Measurements from ENCODE around the gene MIP. TPM values are rescaled to one million over a fixed set of nuclear protein-coding genes. Genes with fewer than 3 reads are reported as not detected.
"Not testable (repeated sequence)": the region's sequence is repeated elsewhere in the genome, so short reads cannot be mapped to it uniquely, and the experiment has no call there.

MIP gene
- total RNA-seq, 1 donor from 2014 or later = not detected

DNA sequence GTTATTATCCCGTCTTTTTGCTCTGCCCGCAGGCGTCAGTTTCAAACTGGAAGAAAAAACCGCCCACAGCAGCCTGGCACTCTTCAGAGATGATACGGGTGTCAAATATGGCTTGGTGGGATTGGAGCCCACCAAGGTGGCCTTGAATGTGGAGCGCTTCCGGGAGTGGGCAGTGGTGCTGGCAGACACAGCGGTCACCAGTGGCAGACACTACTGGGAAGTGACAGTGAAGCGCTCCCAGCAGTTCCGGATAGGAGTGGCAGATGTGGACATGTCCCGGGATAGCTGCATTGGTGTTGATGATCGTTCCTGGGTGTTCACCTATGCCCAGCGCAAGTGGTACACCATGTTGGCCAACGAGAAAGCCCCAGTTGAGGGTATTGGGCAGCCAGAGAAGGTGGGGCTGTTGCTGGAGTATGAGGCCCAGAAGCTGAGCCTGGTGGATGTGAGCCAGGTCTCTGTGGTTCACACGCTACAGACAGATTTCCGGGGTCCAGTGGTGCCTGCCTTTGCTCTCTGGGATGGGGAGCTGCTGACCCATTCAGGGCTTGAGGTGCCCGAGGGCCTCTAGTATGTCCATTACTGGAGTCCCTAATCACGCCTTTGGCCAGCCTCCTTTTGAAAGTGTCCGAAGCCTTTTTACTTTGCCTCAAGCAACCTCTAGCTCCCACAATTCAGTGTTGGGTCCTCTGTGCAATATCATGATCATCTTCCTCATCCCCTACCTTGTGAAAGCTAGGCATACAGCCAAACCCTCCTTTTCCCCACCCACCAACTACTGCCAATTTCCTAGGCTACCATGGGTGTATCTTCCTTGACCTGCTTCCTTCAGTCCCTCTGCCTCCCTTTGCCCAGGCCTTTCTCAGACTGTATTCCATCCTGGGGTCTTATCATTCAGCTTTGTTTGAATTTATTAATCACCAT, 14.8 kb upstream of the MIP start:
- DNase-seq (no peak), ATAC-seq (ENCODE audit: poor library complexity) (peak; percentile 23)
- intact Hi-C loops (cut with DNase I) = loop anchor here (5.0 to 10.0 kb wide), 2 partner anchors 114 to 277 kb away; no protein-coding TSS in a partner anchor

DNA sequence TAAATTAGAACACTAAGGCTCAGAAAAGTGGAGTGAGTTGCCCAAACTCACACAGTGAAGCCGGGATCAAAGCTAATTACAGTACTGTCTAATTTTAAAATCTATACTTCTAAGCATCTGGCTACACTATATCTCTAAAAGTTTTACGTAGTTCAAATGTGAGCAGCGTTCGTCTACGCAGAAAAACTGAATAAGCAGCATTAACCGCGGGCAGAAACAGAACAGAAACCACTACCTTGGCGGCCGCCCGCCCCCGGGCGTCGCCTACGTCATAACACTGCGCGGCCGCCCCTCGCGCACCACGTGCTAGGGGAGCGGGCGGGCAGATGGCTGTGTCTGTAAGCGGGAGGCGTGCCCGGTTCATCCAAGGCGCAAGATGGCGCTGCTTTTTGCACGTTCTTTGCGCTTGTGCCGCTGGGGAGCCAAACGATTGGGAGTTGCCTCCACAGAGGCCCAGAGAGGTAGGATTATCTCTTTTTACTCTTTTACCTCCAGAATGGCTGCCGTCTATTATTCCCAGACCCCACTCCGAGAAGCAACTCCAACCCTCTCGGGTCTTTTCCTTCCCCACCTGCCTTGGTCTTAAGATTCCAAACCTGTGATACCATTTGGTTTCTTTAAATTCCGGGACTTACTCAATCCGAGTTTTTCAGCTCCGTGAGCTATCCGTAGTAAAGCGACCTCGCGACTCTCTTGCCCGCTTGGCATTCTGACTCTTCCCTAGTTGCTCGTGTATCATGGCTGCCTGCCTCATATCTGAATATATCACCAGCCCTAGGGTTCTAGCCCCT, 14.0 kb upstream of the MIP start, which contains the start of gene SPRYD4:
SPRYD4 (plus strand) TSS at position 363 of the 791 bp plus-strand sequence; CDS start at position 377, 14 bp downstream.
- intact Hi-C loops (cut with DNase I) = loop anchor here (5.0 to 10.0 kb wide), 2 partner anchors 114 to 276 kb away; no protein-coding TSS in a partner anchor
- DNase-seq (peak; percentile 96), ATAC-seq (ENCODE audit: poor library complexity) (peak; percentile 98)

DNA sequence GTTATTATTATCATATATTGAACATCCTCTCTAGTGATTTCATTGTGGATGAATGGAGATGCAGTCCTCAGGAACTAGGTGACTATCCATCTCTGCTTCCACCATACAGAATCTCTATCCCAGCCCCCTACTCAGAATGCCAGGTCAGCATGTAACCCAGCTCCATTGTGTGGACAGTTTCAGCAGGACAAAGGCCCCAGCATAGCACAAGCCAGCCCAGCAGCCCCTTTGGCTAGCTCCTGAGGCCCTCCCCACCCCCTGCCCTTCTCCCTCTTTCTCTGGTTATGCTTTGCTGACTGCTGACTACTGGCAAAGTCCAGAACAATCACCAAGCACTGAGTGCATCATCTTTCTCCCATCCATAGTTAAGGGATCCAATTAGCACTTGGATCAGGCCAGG, 8.1 kb upstream of the MIP start:
- intact Hi-C loops (cut with DNase I) = loop anchor here (10.0 kb wide), 1 partner anchor 108 kb away; no protein-coding TSS in a partner anchor
- DNase-seq = no peak
- ATAC-seq (ENCODE audit: poor library complexity) = no peak

DNA sequence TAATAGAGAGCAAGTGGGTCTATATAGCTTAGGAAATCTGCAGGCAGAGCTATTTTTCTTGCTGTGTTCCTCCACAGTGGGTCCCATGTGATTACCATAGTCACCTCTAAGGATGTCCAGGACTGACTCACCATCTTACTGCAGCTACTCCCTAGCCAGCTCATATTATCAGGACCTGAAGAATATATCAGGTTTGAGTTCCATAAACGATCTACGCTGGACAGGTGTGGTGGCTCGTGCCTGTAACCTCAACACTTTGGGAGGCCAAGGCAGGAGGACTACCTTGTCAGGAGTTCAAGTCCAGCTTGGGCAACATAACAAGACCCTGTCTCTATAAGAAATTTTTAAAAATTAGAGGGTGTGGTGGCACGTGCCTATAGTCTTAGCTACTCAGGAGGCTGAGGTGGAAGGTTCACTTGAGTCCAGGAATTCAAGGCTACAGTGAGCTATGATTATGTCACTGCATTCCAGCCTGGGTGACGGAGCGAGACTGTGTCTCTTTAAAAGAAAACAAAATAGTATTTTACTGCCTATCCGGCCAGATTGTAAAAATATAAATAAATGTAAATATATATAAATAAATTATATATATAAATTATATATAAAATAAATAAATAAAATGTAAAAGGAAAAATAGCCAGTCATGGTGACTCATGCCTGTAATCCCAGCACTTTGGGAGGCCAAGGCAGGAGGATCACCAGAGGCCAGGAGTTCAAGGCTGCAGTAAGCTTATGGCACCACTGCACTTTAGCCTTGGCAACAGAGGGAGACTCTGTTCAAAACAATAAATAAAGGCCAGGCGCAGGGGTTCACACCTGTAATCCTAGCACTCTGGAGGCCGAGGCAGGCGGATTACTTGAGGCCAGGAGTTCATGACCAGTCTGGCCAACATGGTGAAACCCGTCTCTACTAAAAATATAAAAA, 7.0 kb upstream of the MIP start:
- ATAC-seq (ENCODE audit: poor library complexity) = no peak
- DNase-seq = no peak
- intact Hi-C loops (cut with DNase I) = loop anchor here (10.0 kb wide), 1 partner anchor 107 kb away; no protein-coding TSS in a partner anchor

DNA sequence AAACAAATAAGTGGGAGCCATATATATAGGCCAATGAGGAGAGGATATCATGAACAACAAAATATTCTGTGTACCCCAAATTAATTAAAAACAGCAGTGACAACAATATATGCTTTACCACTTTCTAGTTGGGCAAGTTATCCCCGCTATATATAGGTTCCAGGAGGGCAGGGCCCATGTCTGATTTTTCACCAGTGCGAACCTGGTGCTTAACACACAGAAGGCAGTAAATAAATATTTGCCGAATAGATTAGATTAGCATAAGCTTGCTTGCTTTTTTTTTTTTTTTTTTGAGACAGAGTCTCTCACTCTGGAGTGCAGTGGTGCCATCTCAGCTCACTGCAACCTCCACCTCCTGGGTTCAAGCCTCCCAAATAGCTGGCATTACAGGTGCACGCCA, 3.4 kb upstream of the MIP start:
- intact Hi-C loops (cut with DNase I) = no loop called here
- DNase-seq (no peak), ATAC-seq (ENCODE audit: poor library complexity) (no peak)

DNA sequence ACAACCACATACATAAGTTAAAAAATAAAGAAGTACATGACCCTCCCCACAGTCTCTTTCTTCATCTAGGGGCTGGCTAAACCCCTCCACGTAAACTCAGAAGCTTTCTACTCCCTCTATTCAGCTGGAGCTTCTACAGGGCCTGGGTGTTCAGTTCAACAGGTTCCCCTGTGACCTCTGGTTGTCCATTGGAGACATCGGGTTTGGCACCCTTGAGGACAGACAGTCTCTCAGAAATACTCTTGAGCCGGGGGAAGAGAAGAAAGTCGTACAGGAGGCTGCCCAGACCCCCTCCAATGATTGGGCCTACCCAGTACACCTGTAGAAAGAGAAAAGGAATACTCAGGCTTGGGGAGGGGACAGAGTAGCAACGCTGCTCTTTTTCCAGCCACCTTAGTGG, 3.3 kb downstream of the MIP start:
- DNase-seq (no peak), ATAC-seq (ENCODE audit: poor library complexity) (no peak)
- intact Hi-C loops (cut with DNase I) = no loop called here

DNA sequence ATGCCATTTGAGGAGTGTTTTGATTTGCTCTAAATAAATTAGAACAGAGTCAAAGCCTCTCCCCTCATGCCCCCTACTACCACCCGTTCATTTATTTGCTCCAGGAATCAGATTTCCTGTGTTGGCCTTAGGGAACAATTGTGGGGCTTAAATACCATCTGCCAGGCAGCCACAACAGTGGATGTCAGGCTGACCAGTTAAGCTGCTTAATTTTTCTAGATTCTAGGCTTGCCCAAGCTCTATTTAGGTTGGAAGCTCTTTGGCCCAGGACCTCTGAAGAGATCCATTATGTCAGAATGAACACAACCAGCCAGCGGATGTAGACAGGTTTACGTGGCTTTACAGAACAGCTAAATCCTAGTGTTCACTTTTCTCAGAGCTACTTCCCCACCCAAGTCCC, 4.2 kb downstream of the MIP start:
- ATAC-seq (ENCODE audit: poor library complexity) = no peak

DNA sequence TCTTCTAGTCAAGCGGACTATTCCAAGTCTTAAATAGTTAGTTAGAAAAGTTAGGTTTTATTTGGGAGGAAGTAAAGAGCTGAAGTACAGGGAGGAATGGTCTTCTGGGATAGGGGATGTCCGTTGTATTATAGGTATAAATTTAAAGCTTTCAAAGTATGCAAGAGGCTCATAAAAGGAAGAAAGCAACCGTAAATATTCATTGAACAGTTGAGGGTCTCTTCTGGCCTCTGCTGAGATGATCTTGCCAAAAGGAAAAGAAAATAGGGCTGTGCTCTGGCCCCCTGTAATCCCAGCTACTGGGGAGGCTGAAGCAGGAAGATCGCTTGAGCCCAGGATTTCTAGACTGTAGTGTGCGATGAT, 4.9 kb downstream of the MIP start:
- DNase-seq (no peak), ATAC-seq (ENCODE audit: poor library complexity) (no peak)
- intact Hi-C loops (cut with DNase I) = no loop called here

More for the DNA sequence above, 4.2 kb downstream of the MIP start:
- DNase-seq = no peak
- intact Hi-C loops (cut with DNase I) = no loop called here

DNA sequence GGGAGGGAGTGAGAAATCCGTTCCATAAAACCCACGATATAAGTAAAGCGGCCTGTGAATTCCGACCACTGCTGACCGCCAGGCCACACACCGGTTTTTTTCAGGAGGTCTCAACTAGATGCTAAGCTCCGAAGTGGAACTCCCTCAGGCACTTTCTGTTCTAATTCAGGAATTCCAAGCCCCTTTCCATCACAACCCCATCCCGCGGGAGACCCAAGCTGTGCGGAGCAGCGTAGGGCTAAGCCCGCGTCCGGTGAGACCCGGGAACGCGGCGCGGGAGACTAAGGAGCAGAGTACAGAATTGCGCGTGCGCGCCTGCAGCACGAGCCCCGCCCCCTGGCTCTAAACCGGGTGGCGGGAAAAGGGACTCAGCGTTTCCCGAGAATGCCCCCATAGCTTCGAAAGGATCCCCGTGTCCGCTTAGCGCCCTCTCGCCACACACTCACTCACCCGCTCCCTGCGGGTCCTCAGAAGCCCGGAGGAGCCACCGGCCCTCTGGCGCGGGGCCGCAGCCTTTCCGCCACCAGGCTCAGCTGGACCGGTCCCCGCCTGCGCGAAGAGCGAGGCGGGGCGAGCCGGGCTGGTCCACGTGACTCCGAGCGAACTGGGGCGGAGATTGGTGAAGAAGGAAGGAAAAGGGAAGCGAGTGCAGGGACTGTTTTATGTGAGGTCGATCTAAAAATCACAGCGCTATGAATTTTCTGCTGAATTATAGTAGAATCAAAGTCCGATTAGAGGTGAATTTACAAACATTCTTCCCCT, 5.4 kb downstream of the MIP start, which contains the start of gene TIMELESS:
TIMELESS (minus strand) TSS at position 567 of the 762 bp plus-strand sequence. CDS start 15,256 bp downstream, outside the sequence.
- peak; percentile 100 for ATAC-seq (ENCODE audit: poor library complexity)
- intact Hi-C loops (cut with DNase I) = no loop called here
- peak; percentile 93 for DNase-seq

DNA sequence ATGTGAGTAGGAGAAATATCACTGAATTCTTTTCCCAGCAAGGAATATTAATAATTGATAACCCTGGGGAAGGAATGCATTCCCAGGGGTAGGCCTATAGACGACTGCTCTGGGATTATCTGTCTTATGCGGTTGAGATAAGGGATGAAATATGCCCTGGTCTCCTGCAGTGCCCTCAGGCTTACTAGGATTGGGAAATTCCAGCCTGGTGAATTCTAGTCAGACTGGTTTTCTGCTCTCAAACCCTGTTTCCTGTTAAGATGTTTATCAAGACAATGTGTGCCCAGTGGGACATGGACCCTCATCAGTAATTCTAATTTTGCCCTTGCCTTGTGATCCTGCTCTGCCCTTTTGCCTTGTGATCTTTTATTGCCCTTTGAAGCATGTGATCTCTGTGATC, 11.2 kb downstream of the MIP start:
- ATAC-seq (ENCODE audit: poor library complexity); intact Hi-C loops (cut with DNase I); DNase-seq: not testable (repeated sequence)

DNA sequence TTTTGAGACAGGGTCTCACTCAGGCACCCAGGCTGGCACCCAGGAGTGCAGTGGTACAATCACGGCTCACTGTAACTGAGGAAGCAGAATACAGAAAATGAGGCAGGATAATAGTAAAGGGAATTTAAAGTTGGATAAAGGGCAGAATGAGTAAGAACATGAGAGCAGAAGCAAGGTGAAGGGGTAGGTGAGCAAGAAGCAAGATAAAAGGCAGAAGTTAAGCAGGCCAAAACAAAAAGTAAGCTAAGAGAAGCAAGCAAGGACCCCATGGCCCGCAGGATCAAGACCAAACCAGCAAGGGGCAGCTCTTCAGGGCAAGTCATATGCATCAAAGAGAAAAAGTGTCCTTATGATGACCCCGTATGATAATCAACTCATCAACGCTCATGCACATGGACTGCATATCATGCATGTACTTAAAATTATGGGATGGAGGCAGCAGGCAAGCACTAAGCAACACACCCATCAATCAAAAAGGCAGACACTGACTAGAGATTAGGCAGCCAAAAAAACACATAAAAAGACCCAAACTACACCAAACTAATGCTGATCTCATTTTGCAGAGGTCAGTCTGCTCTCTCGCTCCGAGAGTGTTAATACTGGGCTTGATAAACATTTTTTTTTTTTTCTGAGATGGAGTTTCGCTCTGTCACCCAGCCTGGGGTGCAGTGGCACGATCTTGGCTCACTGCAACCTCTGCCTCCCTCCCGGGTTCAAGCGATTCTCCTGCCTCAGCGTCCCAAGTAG, 16.9 kb downstream of the MIP start:
- ATAC-seq (ENCODE audit: poor library complexity) = no peak
- intact Hi-C loops (cut with DNase I) = no loop called here

DNA sequence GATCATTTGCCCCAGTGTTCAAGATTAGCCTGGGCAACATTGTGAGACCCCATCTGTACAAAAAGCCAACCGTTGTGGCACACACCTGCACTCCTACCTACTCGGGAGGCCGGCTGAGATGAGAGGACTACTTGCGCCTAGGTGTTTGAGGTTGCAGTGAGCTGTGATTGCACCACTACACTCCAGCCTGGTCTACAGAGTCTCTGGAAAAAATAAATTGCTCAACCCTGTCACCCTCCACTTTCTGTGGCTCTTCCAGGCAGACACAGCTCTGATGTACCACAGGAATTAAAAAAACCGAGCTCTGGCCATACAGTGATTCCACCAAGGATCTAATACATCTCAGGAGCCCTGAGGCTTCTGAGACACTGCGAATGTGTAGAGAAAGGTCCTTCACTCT, 19.6 kb downstream of the MIP start:
- ATAC-seq (ENCODE audit: poor library complexity) (no peak), DNase-seq (no peak)
- intact Hi-C loops (cut with DNase I) = no loop called here

More for the DNA sequence above, 16.9 kb downstream of the MIP start:
- DNase-seq = no peak

DNA sequence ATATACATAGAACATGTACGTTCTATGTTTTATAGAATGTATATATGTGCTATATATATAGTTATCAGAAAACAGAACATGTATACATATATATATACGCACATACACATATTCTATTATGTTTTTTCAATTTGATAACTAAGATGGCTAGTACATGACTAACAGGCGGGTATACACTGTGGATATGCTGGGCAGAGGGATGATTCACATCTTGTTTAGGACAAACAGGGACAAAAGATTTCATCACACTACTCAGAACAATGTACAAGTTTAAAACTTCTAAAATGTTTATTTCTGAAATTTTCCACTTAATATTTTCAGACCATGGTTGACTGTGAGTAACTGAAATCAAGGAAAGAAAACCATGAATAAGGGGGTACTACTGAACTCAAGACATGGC, 22.6 kb downstream of the MIP start:
- DNase-seq (no peak), ATAC-seq (ENCODE audit: poor library complexity) (no peak)
- intact Hi-C loops (cut with DNase I) = no loop called here

DNA sequence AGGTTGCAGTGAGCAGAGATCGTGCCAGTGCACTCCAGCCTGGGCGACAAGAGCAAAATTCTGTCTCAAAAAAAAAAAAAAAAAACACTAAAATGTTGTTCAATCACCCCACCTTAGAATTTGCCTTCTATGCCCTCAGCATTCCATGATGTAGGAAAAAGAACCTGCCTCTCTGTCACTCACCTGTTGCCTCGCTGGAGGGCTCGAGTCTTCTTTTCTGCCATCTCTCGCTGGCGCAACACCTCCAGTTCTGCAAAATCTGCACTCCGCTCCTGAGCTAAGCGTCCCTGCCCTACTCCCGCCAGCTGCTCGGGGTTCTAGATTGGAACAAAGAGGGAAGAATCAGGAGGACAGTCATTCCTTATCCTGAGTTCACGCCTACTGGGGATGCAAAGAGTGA, 23.2 kb downstream of the MIP start:
- no peak for DNase-seq
- intact Hi-C loops (cut with DNase I) = no loop called here
- ATAC-seq (ENCODE audit: poor library complexity) = no peak

DNA sequence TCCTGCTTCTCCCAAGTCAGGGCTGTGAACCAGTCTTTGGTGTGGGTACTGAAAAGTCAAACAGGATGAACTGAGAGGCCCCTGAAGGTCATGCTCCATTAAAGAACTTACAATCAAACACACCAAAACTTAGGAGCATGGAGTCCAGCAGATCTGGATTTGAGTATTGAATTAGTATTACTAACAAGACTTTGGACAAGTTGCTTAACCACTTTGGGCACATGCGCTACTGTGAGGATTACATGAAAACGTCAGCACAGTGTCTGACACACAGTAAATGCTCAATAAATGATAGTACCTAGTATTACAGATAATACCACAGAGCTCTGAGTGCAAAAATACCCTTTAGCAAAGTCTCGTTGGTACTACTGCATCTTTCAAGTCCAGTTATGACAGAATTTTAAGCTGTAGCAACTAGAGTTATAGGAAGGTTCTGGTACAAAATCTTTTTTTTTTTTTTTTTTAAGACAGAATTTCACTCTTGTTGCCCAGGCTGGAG, 28.5 kb downstream of the MIP start:
- ATAC-seq (ENCODE audit: poor library complexity) (no peak), DNase-seq (no peak)
- intact Hi-C loops (cut with DNase I) = no loop called here

DNA sequence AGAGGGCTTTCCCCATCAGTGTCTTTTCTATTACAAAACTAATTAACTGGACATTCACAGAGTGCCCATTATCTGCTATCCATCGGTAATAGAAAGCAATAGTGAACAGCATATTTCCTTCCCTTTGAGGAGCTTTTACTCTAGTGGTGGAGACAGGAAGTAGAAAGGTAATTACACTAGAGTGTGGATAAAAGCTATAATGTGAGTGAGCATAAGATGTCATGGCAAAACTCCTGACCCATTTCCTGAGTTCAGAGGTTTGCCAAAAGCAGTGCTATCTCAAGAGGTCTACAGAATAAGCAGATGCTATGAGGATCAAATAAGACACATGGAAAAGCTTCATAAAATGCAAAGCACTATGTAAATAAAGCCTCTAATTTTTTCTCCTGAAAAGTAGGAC, 29.3 kb downstream of the MIP start:
- intact Hi-C loops (cut with DNase I) = no loop called here
- no peak for ATAC-seq (ENCODE audit: poor library complexity)
- DNase-seq = no peak

DNA sequence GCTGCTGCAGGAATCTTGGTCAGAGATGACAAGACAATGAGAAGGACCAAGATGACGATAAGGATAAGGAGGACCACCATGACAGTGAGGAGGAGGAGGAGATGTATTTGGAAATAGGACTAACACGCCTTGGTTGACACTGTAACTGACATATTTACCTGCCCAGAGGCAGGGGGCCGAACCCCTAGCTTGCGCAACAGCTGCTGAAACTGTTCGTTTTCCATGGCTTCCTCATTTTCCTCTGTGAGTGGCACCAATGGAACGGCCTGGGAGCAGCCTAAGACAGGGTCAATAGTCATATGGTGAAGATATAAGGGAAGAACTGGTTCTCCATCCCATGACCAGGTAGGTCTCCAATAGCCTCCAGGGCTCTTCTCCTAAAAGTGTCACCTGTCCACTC, 34.0 kb downstream of the MIP start:
- intact Hi-C loops (cut with DNase I) = no loop called here
- ATAC-seq (ENCODE audit: poor library complexity) = no peak
- DNase-seq = no peak
